Measurements from ENCODE around the gene CHFR. TPM values are rescaled to one million over a fixed set of nuclear protein-coding genes. Genes with fewer than 3 reads are reported as not detected.
"Not testable (repeated sequence)": the region's sequence is repeated elsewhere in the genome, so short reads cannot be mapped to it uniquely, and the experiment has no call there.

The CHFR gene
- total and polyA plus RNA-seq, 9 of the 15 experiments (the other 6 are each of a cell fraction or from before 2014, with no cell fraction given): 0.61 to 33.9 (median 19.3) TPM

GRCh38 chr12:132847363-132848356, 39.7 kb downstream of the CHFR start (continued):
- TF ChIP-seq ZBTB12 (CRISPR knock-in tag; IDR thresholded peaks at IDR 0.05): no peak
- no peak for TF ChIP-seq CTBP1 (IDR thresholded peaks at IDR 0.05; ENCODE audit: borderline replicate concordance)

GRCh38 chr12:132844681-132845080, 42.7 kb downstream of the CHFR start:
- H4K20me1 ChIP-seq (replicated peaks; ENCODE audit: control insufficient read depth, insufficient read depth, low read length); H3K4me1 ChIP-seq (replicated peaks in 1 of 2; ENCODE audit: control insufficient read depth in 2 of 2, insufficient read depth in 2 of 2, low read length in 2 of 2); H3K9ac ChIP-seq (ENCODE audit: insufficient read depth in 1 of 2, low read depth in 2 of 2, low read length in 2 of 2); CTCF ChIA-PET (ENCODE audit: low intra/inter-chr PET ratio); H3K27me3 ChIP-seq (ENCODE audit: control insufficient read depth in 2 of 2, insufficient read depth in 2 of 2, low read length in 2 of 2); BruUV-seq (replicated peaks); FAIRE-seq; H3K4me3 ChIP-seq; H3K27ac ChIP-seq (ENCODE audit: extremely low read depth, low read depth, low read length); ATAC-seq; H3K9me3 ChIP-seq (replicated peaks; ENCODE audit: control insufficient read depth, insufficient read depth, low read depth, low read length); intact Hi-C loops (cut with micrococcal nuclease); H3K4me2 ChIP-seq (ENCODE audit: insufficient read depth, low read length); in situ Hi-C loops (cut with MboI); H3K9me1 ChIP-seq (ENCODE audit: control insufficient read depth, insufficient read depth, low read length); DNase-seq (ENCODE audit: extremely low read depth in 1 of 4, low spot score in 3 of 4); H3K79me2 ChIP-seq (ENCODE audit: control insufficient read depth, insufficient read depth, low read length); POLR2A ChIA-PET; H2AFZ ChIP-seq (ENCODE audit: low read depth, low read length): not testable (repeated sequence)
- WGBS (ENCODE audit: insufficient coverage, low coverage, missing lambda C conversion rate): 98% methylated on average over 9 of the region's 11 CpGs
- H3K36me3 ChIP-seq (ENCODE audit: control insufficient read depth, insufficient read depth, low read length): peaks cover 37% of the 10 kb centered on the region; the same call in 2 of the 3 replicates

All from K562 (cell line).